ENCODE measurements around the gene RGS6. TPM values are rescaled to one million over a fixed set of nuclear protein-coding genes. Genes with fewer than 3 reads are reported as not detected.

Gene RGS6
- polyA plus RNA-seq, 3 donors, result not detected

GRCh38 chr14:71891970-71892369 lies 40.3 kb upstream of the RGS6 start:
- Mint-ChIP-seq H3K27ac (no peak overlapping the region), H3K9me3 (peaks cover 11 to 22% (median 15%) of the 10 kb centered on the region in 7 donors), H3K36me3 (no peaks in the 10 kb centered on the region), H3K4me3 (no peak overlapping the region), H3K27me3 (ENCODE audit: low read depth in 3 of 3) (peaks cover 0 to 3% (median 2%) of the 10 kb centered on the region in 3 donors), H3K4me1 (no peaks in the 10 kb centered on the region)
- Histone ChIP-seq H4K20me1 (ENCODE audit: insufficient read depth, low read length) (no peaks in the 10 kb centered on the region), H3K9ac (ENCODE audit: insufficient read depth, low read length, poor library complexity, severe bottlenecking) (no peak overlapping the region), H3K4me2 (replicated peaks; ENCODE audit: extremely low read depth, low read length, poor library complexity, severe bottlenecking) (no peak overlapping the region), H3K4me3 (replicated peaks in 1 of 3; ENCODE audit: low read depth in 2 of 3, low read length in 3 of 3) (no peak overlapping the region), H3K27ac (ENCODE audit: low read depth in 1 of 2, low read length in 2 of 2) (no peak overlapping the region), H3K27me3 (ENCODE audit: control insufficient read depth in 2 of 2, insufficient read depth in 2 of 2, low read length in 2 of 2) (no peaks in the 10 kb centered on the region), H3K79me2 (ENCODE audit: insufficient read depth, low read length) (no peaks in the 10 kb centered on the region), H3K9me3 (replicated peaks in 1 of 2; ENCODE audit: control insufficient read depth in 1 of 2, insufficient read depth in 1 of 2, low read length in 2 of 2) (peaks cover 8 to 13% of the 10 kb centered on the region in 2 donors), H3K4me1 (ENCODE audit: control insufficient read depth in 1 of 2, insufficient read depth in 2 of 2, low read length in 2 of 2) (no peaks in the 10 kb centered on the region), H3K36me3 (replicated peaks in 1 of 2; ENCODE audit: control insufficient read depth in 1 of 2, insufficient read depth in 2 of 2, low read length in 2 of 2) (no peaks in the 10 kb centered on the region), H2AFZ (ENCODE audit: insufficient read depth, low read depth, low read length, poor library complexity, severe bottlenecking) (no peak overlapping the region)
- no CpG with 5 or more reads among the region's 1 CpG for WGBS (ENCODE audit: insufficient coverage)
- intact Hi-C loops (cut with micrococcal nuclease), result no loop called here
- TF ChIP-seq CTCF (IDR thresholded peaks at IDR 0.05), result no peak
- DNase-seq, result no peak

- Mint-ChIP-seq H3K4me1 (no peaks in the 10 kb centered on the region), H3K27me3 (ENCODE audit: low read depth in 3 of 3) (peaks cover 3 to 13% (median 9%) of the 10 kb centered on the region in 3 donors), H3K4me3 (no peak overlapping the region), H3K9me3 (peaks cover 0 to 9% (median 3%) of the 10 kb centered on the region in 7 donors), H3K27ac (no peak overlapping the region), H3K36me3 (no peaks in the 10 kb centered on the region)
- H3K4me3 ChIP-seq (replicated peaks in 1 of 3; ENCODE audit: low read depth in 2 of 3, low read length in 3 of 3), result no peak overlapping the region
- H3K9me3 ChIP-seq (replicated peaks in 1 of 2; ENCODE audit: control insufficient read depth in 1 of 2, insufficient read depth in 1 of 2, low read length in 2 of 2), result peaks cover 0 to 5% of the 10 kb centered on the region in 2 donors
- no peak overlapping the region for H3K4me2 ChIP-seq (replicated peaks; ENCODE audit: extremely low read depth, low read length, poor library complexity, severe bottlenecking)
- H3K36me3 ChIP-seq (replicated peaks in 1 of 2; ENCODE audit: control insufficient read depth in 1 of 2, insufficient read depth in 2 of 2, low read length in 2 of 2), result no peaks in the 10 kb centered on the region
- no peaks in the 10 kb centered on the region for H3K4me1 ChIP-seq (ENCODE audit: control insufficient read depth in 1 of 2, insufficient read depth in 2 of 2, low read length in 2 of 2)
- WGBS (ENCODE audit: insufficient coverage), result 89% methylated on average over 1 of the region's 4 CpGs
- no peak overlapping the region for H2AFZ ChIP-seq (ENCODE audit: insufficient read depth, low read depth, low read length, poor library complexity, severe bottlenecking)
- H3K27ac ChIP-seq (ENCODE audit: low read depth in 1 of 2, low read length in 2 of 2), result no peak overlapping the region
- H3K79me2 ChIP-seq (ENCODE audit: insufficient read depth, low read length), result no peaks in the 10 kb centered on the region
- intact Hi-C loops (cut with micrococcal nuclease), result no loop called here
- no peak for DNase-seq
- H3K27me3 ChIP-seq (ENCODE audit: control insufficient read depth in 2 of 2, insufficient read depth in 2 of 2, low read length in 2 of 2), result no peaks in the 10 kb centered on the region
- H3K9ac ChIP-seq (ENCODE audit: insufficient read depth, low read length, poor library complexity, severe bottlenecking), result no peak overlapping the region
- H4K20me1 ChIP-seq (ENCODE audit: insufficient read depth, low read length), result no peaks in the 10 kb centered on the region
- TF ChIP-seq CTCF (IDR thresholded peaks at IDR 0.05), result no peak
Measured at GRCh38 chr14:71905031-71905430, 27.2 kb upstream of the RGS6 start.
